Gastrocnemius medialis (tissue), 4 donors: Measurements from ENCODE around the gene XYLT1. TPM values are rescaled to one million over a fixed set of nuclear protein-coding genes. Genes with fewer than 3 reads are reported as not detected.

ENCODE experiments used
- ATAC-seq, 2 donors: fragments of 150-250 bp; one replicate each; pipeline ENCODE4 v1.9.1; 2016
- DNase-seq, 2 donors: peaks; one replicate each; pipeline ENCODE4 v3.0.0-alpha.2; 2019
- H3K27ac ChIP-seq, 4 donors: fragments of 200-600 bp; sonication (generic); 1 replicate in 1 of 4; 2 replicates in 3 of 4; pipeline ENCODE4 v1.5.1; 2016 to 2018; ENCODE audit warnings: mild to moderate bottlenecking in 2 of 4, moderate library complexity in 1 of 4
- H3K27me3 ChIP-seq, 3 donors: fragments of 200-600 bp; sonication (generic) in 2 of 3; 1 replicate in 1 of 3; 2 replicates in 2 of 3; pipeline versions ENCODE4 v1.5.1 to v1.6.0; 2016 to 2019; ENCODE audit warnings: mild to moderate bottlenecking in 1 of 3, moderate library complexity in 1 of 3
- H3K36me3 ChIP-seq, 2 donors: fragments of 200-600 bp; sonication (generic) in 1 of 2; one replicate each; pipeline ENCODE4 v1.5.1; 2017 to 2018
- H3K4me1 ChIP-seq, 2 donors: fragments of 200-600 bp; sonication (generic) in 1 of 2; one replicate each; pipeline ENCODE4 v1.5.1; 2016 to 2017; ENCODE audit warnings: mild to moderate bottlenecking in 2 of 2
- H3K4me3 ChIP-seq, 4 donors: fragments of 200-600 bp; sonication (generic) in 3 of 4; 1 replicate in 1 of 4; 2 replicates in 3 of 4; pipeline ENCODE4 v1.5.1; 2016 to 2019; ENCODE audit warnings: mild to moderate bottlenecking in 2 of 4
- H3K9me3 ChIP-seq, 3 donors: fragments of 200-600 bp; sonication (generic) in 2 of 3; 1 replicate in 1 of 3; 2 replicates in 2 of 3; pipeline ENCODE4 v1.5.1; 2016 to 2019
- POLR2A ChIP-seq, 2 donors: fragments of 450-650 bp; IDR thresholded peaks; one replicate each; pipeline ENCODE4 v1.6.1; 2017; ENCODE audit warnings: antibody characterized with exemption in 2 of 2, mild to moderate bottlenecking in 2 of 2, moderate library complexity in 2 of 2
- in situ Hi-C, 4 donors: fragments of 200-750 bp; cut with MboI; loops; one replicate each; pipeline versions ENCODE4 v1.15.0 to v1.8.0; 2017; ENCODE audit warnings: low sequenced_read_pairs in 4 of 4
- intact Hi-C: fragments of 100-400 bp; cut with DNase I; formaldehyde crosslinking; loops from one replicate; pipeline ENCODE4 v1.15.1; 2023; ENCODE audit warnings: low total_unique reads
- total RNA-seq, 4 donors: library from RNA; depleted of rRNA; stranded (reverse); fragments of >200 nt; gene quantifications; one replicate each; pipeline versions ENCODE4 v1.1.0 to v1.2.3, GENCODE V29; 2016
- TF ChIP-seq, protein P1 (sequence below), 5 experiments: fragments of 450-650 bp in 3 of 5; fragments of 200-600 bp in 2 of 5; sonication (generic) in 2 of 5; IDR thresholded peaks in 4 of 5; conservative IDR thresholded peaks in 1 of 5; 1 replicate in 4 of 5; 2 replicates in 1 of 5; pipeline ENCODE4 v1.5.1; 2016 to 2019; ENCODE audit warnings: antibody characterized with exemption in 5 of 5, mild to moderate bottlenecking in 3 of 5, moderate library complexity in 3 of 5

Gene XYLT1
- total RNA-seq, 4 donors from 2014 or later = 0.87 to 7.9 (median 1.4) TPM

GRCh38 chr16:17270111-17270510 is 200.6 kb downstream of the XYLT1 start:
- TF ChIP-seq, protein P1, sequence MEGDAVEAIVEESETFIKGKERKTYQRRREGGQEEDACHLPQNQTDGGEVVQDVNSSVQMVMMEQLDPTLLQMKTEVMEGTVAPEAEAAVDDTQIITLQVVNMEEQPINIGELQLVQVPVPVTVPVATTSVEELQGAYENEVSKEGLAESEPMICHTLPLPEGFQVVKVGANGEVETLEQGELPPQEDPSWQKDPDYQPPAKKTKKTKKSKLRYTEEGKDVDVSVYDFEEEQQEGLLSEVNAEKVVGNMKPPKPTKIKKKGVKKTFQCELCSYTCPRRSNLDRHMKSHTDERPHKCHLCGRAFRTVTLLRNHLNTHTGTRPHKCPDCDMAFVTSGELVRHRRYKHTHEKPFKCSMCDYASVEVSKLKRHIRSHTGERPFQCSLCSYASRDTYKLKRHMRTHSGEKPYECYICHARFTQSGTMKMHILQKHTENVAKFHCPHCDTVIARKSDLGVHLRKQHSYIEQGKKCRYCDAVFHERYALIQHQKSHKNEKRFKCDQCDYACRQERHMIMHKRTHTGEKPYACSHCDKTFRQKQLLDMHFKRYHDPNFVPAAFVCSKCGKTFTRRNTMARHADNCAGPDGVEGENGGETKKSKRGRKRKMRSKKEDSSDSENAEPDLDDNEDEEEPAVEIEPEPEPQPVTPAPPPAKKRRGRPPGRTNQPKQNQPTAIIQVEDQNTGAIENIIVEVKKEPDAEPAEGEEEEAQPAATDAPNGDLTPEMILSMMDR (IDR thresholded peaks at IDR 0.05 in 4 of 5, conservative IDR thresholded peaks at IDR 0.05 in 1 of 5) = no peak
- no peak for TF ChIP-seq POLR2A (IDR thresholded peaks at IDR 0.05)
- Histone ChIP-seq H3K27me3 (no peaks in the 10 kb centered on the region), H3K4me1 (peaks cover 17 to 37% of the 10 kb centered on the region in 2 donors), H3K27ac (peak overlapping the region in 2 of 4 donors; percentile 25 to 42), H3K4me3 (peak overlapping the region in 1 of 4 donors; percentile 10), H3K9me3 (no peaks in the 10 kb centered on the region), H3K36me3 (no peaks in the 10 kb centered on the region)
- intact Hi-C loops = loop anchor here (2.0 to 5.0 kb wide), 2 partner anchors 137 to 201 kb away; partner anchors contain the start of gene XYLT1
- in situ Hi-C loops = loop anchor here in 1 of 4 donors (10.0 kb wide), 1 partner anchor 195 kb away; no protein-coding TSS in a partner anchor
- DNase-seq = no peak
- ATAC-seq = no peak

- intact Hi-C loops = loop anchor here (5.0 kb wide), 3 partner anchors 42 to 308 kb away; no protein-coding TSS in a partner anchor
- H3K27me3 ChIP-seq = no peaks in the 10 kb centered on the region
- H3K36me3 ChIP-seq = no peaks in the 10 kb centered on the region
- ATAC-seq (no peak), DNase-seq (no peak)
- in situ Hi-C loops = no loop called here
- peaks cover 17 to 37% of the 10 kb centered on the region in 2 donors for H3K4me1 ChIP-seq
- no peak for TF ChIP-seq POLR2A (IDR thresholded peaks at IDR 0.05)
- TF ChIP-seq, protein P1 (IDR thresholded peaks at IDR 0.05 in 4 of 5, conservative IDR thresholded peaks at IDR 0.05 in 1 of 5) = no peak
- no peak overlapping the region for H3K27ac ChIP-seq
- no peaks in the 10 kb centered on the region for H3K9me3 ChIP-seq
- no peak overlapping the region for H3K4me3 ChIP-seq
These were observed 201.3 kb downstream of the XYLT1 start for GRCh38 chr16:17269439-17269838.

DNA sequence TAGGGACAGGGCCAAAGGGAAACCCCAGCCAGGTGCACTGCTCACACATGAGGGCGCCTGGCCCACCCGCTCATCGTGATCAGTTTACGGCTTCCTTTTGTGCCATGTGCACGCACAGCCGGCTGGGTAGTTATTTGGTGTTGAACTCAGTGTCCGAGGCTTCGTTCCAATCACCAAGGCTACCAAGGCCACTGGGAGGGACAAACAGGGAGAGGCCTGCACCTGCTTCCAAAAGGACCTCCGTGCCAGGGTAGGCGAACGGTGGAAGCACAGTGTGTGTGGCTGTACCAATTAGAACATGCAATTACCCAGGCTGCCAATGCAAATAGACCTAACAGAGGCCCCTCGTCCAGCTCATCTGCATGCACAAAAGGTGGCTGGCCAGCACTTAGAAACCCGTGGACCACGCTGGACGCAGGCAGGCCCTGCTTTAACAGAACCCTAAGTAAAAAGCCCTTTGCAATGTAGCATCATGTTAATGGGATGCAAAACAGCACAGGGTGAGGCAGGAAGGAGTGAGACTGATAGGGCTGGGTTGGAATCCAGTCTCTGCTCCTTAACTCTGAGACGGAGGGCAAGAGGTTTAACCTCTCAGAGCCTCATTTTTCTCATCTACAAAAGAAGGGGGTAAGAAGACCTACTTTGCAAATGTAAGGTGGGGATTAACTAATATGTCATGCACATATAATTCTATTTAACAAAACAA is 204.0 kb downstream of the XYLT1 start:
- ATAC-seq (peak; percentile 80 to 85), DNase-seq (peak; percentile 66 to 68)
- in situ Hi-C loops = no loop called here
- Histone ChIP-seq H3K4me3 (no peak overlapping the region), H3K9me3 (no peaks in the 10 kb centered on the region), H3K36me3 (no peaks in the 10 kb centered on the region), H3K27ac (peak overlapping the region in 2 of 4 donors; percentile 27 to 37), H3K27me3 (no peaks in the 10 kb centered on the region), H3K4me1 (peaks cover 17 to 37% of the 10 kb centered on the region in 2 donors)
- no peak for TF ChIP-seq POLR2A (IDR thresholded peaks at IDR 0.05)
- TF ChIP-seq, protein P1 (IDR thresholded peaks at IDR 0.05 in 4 of 5, conservative IDR thresholded peaks at IDR 0.05 in 1 of 5) = no peak
- intact Hi-C loops = loop anchor here (5.0 kb wide), 3 partner anchors 39 to 311 kb away; no protein-coding TSS in a partner anchor

DNA sequence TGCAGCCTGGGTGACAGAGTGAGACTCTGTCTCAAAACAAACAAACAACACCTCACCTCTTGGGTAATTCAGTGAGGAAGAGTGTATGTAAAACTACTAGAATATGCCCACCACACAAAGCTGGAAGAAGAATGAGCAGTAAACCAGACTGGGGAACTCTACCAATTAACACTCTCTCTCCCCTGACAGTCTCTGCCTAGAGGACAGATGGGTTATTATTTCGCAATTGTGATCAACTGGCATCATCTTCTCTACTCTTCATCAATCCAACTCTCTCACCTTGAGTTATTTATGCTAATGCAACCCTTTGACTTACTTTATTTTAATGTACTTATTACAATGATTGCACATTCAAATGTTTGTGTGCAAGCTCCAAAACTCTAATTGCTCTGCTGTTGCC is 205.6 kb downstream of the XYLT1 start:
- no peak for TF ChIP-seq POLR2A (IDR thresholded peaks at IDR 0.05)
- TF ChIP-seq, protein P1 (IDR thresholded peaks at IDR 0.05 in 4 of 5, conservative IDR thresholded peaks at IDR 0.05 in 1 of 5) = no peak
- H3K4me1 ChIP-seq = peaks cover 8 to 21% of the 10 kb centered on the region in 2 donors
- intact Hi-C loops = loop anchor here (5.0 kb wide), 3 partner anchors 38 to 312 kb away; no protein-coding TSS in a partner anchor
- no peak for ATAC-seq
- H3K9me3 ChIP-seq = no peaks in the 10 kb centered on the region
- H3K27ac ChIP-seq = no peak overlapping the region
- in situ Hi-C loops = no loop called here
- no peak for DNase-seq
- H3K4me3 ChIP-seq = no peak overlapping the region
- H3K27me3 ChIP-seq = no peaks in the 10 kb centered on the region
- no peaks in the 10 kb centered on the region for H3K36me3 ChIP-seq
